GM23338 (cell line): ENCODE results near the gene MRPS16. TPM values are rescaled to one million over a fixed set of nuclear protein-coding genes. Genes with fewer than 3 reads are reported as not detected.
A peak's percentile ranks its signal among the peaks of the same experiment; 100 is the strongest.

ENCODE experiments used
- ATAC-seq: fragments of 200-7000 bp; cut with Tn5 transposase; 3 replicates; pipeline ENCODE4 v1.9.1; 2020
- DNase-seq: peaks from one replicate; pipeline ENCODE4 v3.0.0-alpha.2; 2015; ENCODE audit warnings: low spot score
- H2AFZ ChIP-seq: fragments of 200-600 bp; sonication (generic); 2 replicates; pipeline ENCODE4 v1.8.0; 2016; ENCODE audit warnings: antibody characterized with exemption, mild to moderate bottlenecking, moderate library complexity
- H3F3A ChIP-seq: fragments of 200-600 bp; sonication (generic); replicated peaks from 2 replicates; pipeline ENCODE4 v1.8.0; 2017; ENCODE audit warnings: antibody characterized with exemption, mixed run types, low read depth
- H3K27ac ChIP-seq: fragments of 200-600 bp; sonication (generic); 2 replicates; pipeline ENCODE4 v1.6.1; 2016; ENCODE audit warnings: low read depth
- H3K27me3 ChIP-seq: fragments of 200-600 bp; sonication (generic); 2 replicates; pipeline ENCODE4 v1.8.0; 2016; ENCODE audit warnings: mild to moderate bottlenecking, mixed run types, moderate library complexity; ENCODE audit not compliant: insufficient read depth
- H3K36me3 ChIP-seq: fragments of 200-600 bp; sonication (generic); 2 replicates; pipeline ENCODE4 v1.8.0; 2016; ENCODE audit warnings: mild to moderate bottlenecking; ENCODE audit not compliant: insufficient read depth
- H3K4me1 ChIP-seq: fragments of 200-600 bp; sonication (generic); 2 replicates; pipeline ENCODE4 v1.8.0; 2016; ENCODE audit warnings: mild to moderate bottlenecking, moderate library complexity; ENCODE audit not compliant: insufficient read depth
- H3K4me2 ChIP-seq: fragments of 200-600 bp; sonication (generic); 2 replicates; pipeline ENCODE4 v1.7.1; 2017; ENCODE audit warnings: mixed run types
- H3K4me3 ChIP-seq: fragments of 200-600 bp; sonication (generic); 2 replicates; pipeline ENCODE4 v1.6.1; 2016; ENCODE audit warnings: mixed run types
- H3K79me2 ChIP-seq: fragments of 200-600 bp; sonication (generic); replicated peaks from 2 replicates; pipeline ENCODE4 v1.8.0; 2017; ENCODE audit warnings: mild to moderate bottlenecking; ENCODE audit not compliant: insufficient read depth
- H3K9me2 ChIP-seq: fragments of 200-600 bp; sonication (generic); 2 replicates; pipeline ENCODE4 v1.8.0; 2017; ENCODE audit not compliant: insufficient read depth
- H4K20me1 ChIP-seq: fragments of 200-600 bp; sonication (generic); replicated peaks from 2 replicates; pipeline ENCODE4 v1.8.0; 2017; ENCODE audit warnings: mild to moderate bottlenecking; ENCODE audit not compliant: insufficient read depth
- H3K27ac Mint-ChIP-seq: 2 replicates; pipeline ENCODE4 v1.8.0; 2020; ENCODE audit warnings: inconsistent platforms, mild to moderate bottlenecking, moderate library complexity, mixed read lengths
- H3K27me3 Mint-ChIP-seq: 3 replicates; pipeline ENCODE4 v1.8.0; 2022; ENCODE audit warnings: low read depth, mild to moderate bottlenecking, moderate library complexity, mixed read lengths, inconsistent platforms; ENCODE audit not compliant: insufficient read depth, poor library complexity
- H3K36me3 Mint-ChIP-seq: 3 replicates; pipeline ENCODE4 v1.8.0; 2021; ENCODE audit warnings: low read depth, mild to moderate bottlenecking, inconsistent platforms, moderate library complexity, mixed read lengths
- H3K4me1 Mint-ChIP-seq: 3 replicates; pipeline ENCODE4 v1.8.0; 2020; ENCODE audit warnings: mild to moderate bottlenecking, inconsistent platforms, mixed read lengths
- H3K4me3 Mint-ChIP-seq: 3 replicates; pipeline ENCODE4 v1.8.0; 2021; ENCODE audit warnings: moderate library complexity, mild to moderate bottlenecking, inconsistent platforms, mixed read lengths
- H3K9me3 Mint-ChIP-seq: 3 replicates; pipeline ENCODE4 v1.8.0; 2020; ENCODE audit warnings: moderate library complexity, mild to moderate bottlenecking, inconsistent platforms, mixed read lengths
- CREB1 ChIP-seq: fragments of 250-450 bp; sonication (Bioruptor Pico); IDR thresholded peaks from 2 replicates; pipeline ENCODE4 v1.5.0; 2020; ENCODE audit warnings: low read depth, mild to moderate bottlenecking, moderate library complexity
- CTCF ChIP-seq, 2 experiments: fragments of 200-600 bp in 1 of 2; sonication (generic) in 1 of 2; conservative IDR thresholded peaks; 2 replicates each; pipeline versions ENCODE4 v1.5.1 to v1.6.1; 2016 to 2017; ENCODE audit warnings: antibody characterized with exemption in 2 of 2, low read depth in 2 of 2, mild to moderate bottlenecking in 2 of 2, moderate library complexity in 1 of 2
- ETS1 ChIP-seq: IDR thresholded peaks from 2 replicates; pipeline ENCODE4 v1.6.1; 2016; ENCODE audit warnings: antibody characterized with exemption
- EZH2 ChIP-seq: fragments of 200-600 bp; sonication (generic); IDR thresholded peaks from one replicate; pipeline ENCODE4 v1.8.0; 2017; ENCODE audit warnings: antibody characterized with exemption, mild to moderate bottlenecking, low read depth; ENCODE audit not compliant: unreplicated experiment
- EZH2phosphoT487 ChIP-seq: fragments of 200-600 bp; sonication (generic); IDR thresholded peaks from one replicate; pipeline ENCODE4 v1.8.1; 2018; ENCODE audit warnings: antibody characterized with exemption; ENCODE audit not compliant: unreplicated experiment
- JUNB ChIP-seq: IDR thresholded peaks from one replicate; pipeline ENCODE4 v1.6.1; 2016; ENCODE audit warnings: antibody characterized with exemption; ENCODE audit not compliant: unreplicated experiment
- NANOG ChIP-seq: IDR thresholded peaks from 2 replicates; pipeline ENCODE4 v1.6.1; 2016; ENCODE audit warnings: antibody characterized with exemption, borderline replicate concordance
- POLR2AphosphoS5 ChIP-seq: IDR thresholded peaks from 2 replicates; pipeline ENCODE4 v1.6.1; 2016; ENCODE audit warnings: antibody characterized with exemption, low read depth
- REST ChIP-seq: IDR thresholded peaks from one replicate; pipeline ENCODE4 v1.6.1; 2018; ENCODE audit warnings: antibody characterized with exemption; ENCODE audit not compliant: unreplicated experiment
- STAT1 ChIP-seq: IDR thresholded peaks from one replicate; pipeline ENCODE4 v1.6.1; 2016; ENCODE audit warnings: antibody characterized with exemption; ENCODE audit not compliant: unreplicated experiment
- ZNF114 ChIP-seq: fragments of 250-450 bp; sonication (Bioruptor Pico); IDR thresholded peaks from 2 replicates; pipeline ENCODE4 v1.5.0; 2020; ENCODE audit warnings: mild to moderate bottlenecking, moderate library complexity
- ZNF331 ChIP-seq: fragments of 250-450 bp; sonication (Bioruptor Pico); IDR thresholded peaks from 2 replicates; pipeline ENCODE4 v1.5.0; 2020; ENCODE audit warnings: low read depth, mild to moderate bottlenecking, moderate library complexity
- ZNF462 ChIP-seq: fragments of 250-450 bp; sonication (Bioruptor Pico); IDR thresholded peaks from 2 replicates; pipeline ENCODE4 v1.5.0; 2020; ENCODE audit warnings: mild to moderate bottlenecking, moderate library complexity
- polyA plus RNA-seq: library from polyadenylated mRNA; unstranded; fragments of >200 nt; fragmentation: Nextera tagmentation; extraction: Ambion mirVana; gene quantifications from 2 replicates; pipeline ENCODE4 v1.2.1, GENCODE V29; 2016
- total RNA-seq: library from RNA; depleted of rRNA; stranded (reverse); fragments of >200 nt; shearing (Covaris generic); gene quantifications from 2 replicates; pipeline ENCODE4 v1.2.3, GENCODE V29; 2014

The MRPS16 gene
- total and polyA plus RNA-seq, 2 experiments from 2014 or later: 83.2 to 173 TPM

GRCh38 chr10:73244866-73245477 is 7.5 kb downstream of the MRPS16 start:
- Mint-ChIP-seq H3K27ac (no peak overlapping the region; the same call in 1 of the 2 replicates), H3K27me3 (peaks cover 6% of the 10 kb centered on the region), H3K36me3 (peaks cover 81% of the 10 kb centered on the region), H3K4me1 (peaks cover 16% of the 10 kb centered on the region; the same call in 2 of the 3 replicates), H3K9me3 (no peaks in the 10 kb centered on the region), H3K4me3 (peak overlapping the region; percentile 100)
- H3F3A ChIP-seq: peaks cover 19% of the 10 kb centered on the region; the same call in 1 of the 2 replicates
- H3K4me1 ChIP-seq: peaks cover 12% of the 10 kb centered on the region
- no peaks in the 10 kb centered on the region; the same call in 1 of the 2 replicates for H4K20me1 ChIP-seq
- peak overlapping the region; percentile 81 for H3K4me3 ChIP-seq
- TF ChIP-seq ZNF462: no peak
- TF ChIP-seq STAT1: no peak
- no peak for TF ChIP-seq CREB1 (CRISPR knock-in tag)
- TF ChIP-seq ZNF331 (CRISPR knock-in tag): no peak
- no peak for TF ChIP-seq CTCF (conservative IDR thresholded peaks at IDR 0.05; ENCODE audit: low read depth in 2 of 2)
- no peak for TF ChIP-seq ETS1
- no peak for TF ChIP-seq NANOG
- no peak for TF ChIP-seq JUNB
- no peak for TF ChIP-seq EZH2phosphoT487
- no peak for TF ChIP-seq EZH2
- no peak for TF ChIP-seq REST
- TF ChIP-seq ZNF114: no peak
- no peak for TF ChIP-seq POLR2AphosphoS5
- no peak for DNase-seq
- no peaks in the 10 kb centered on the region for H3K9me2 ChIP-seq
- H3K79me2 ChIP-seq: peaks cover 51% of the 10 kb centered on the region
- peak overlapping the region; percentile 98 for H3K4me2 ChIP-seq
- no peak overlapping the region for H3K27ac ChIP-seq
- no peaks in the 10 kb centered on the region for H3K27me3 ChIP-seq
- no peak for ATAC-seq
- peaks cover 58% of the 10 kb centered on the region for H3K36me3 ChIP-seq
- no peak overlapping the region for H2AFZ ChIP-seq
